GM06990 (cell line): ENCODE results near the gene GBGT1.

Source experiments
- DNase-seq: peaks from one replicate; pipeline ENCODE4 v3.0.0-alpha.2; 2011; ENCODE audit not compliant: insufficient read length; ENCODE audit errors: extremely low read depth
- H3K27me3 ChIP-seq: replicated peaks from 2 replicates; pipeline ENCODE4 v1.6.0; 2011; ENCODE audit warnings: low read length; ENCODE audit not compliant: control insufficient read depth, insufficient read depth
- H3K36me3 ChIP-seq: 2 replicates; pipeline ENCODE4 v1.5.1; 2011; ENCODE audit warnings: low read length; ENCODE audit not compliant: control insufficient read depth, insufficient read depth
- H3K4me3 ChIP-seq: replicated peaks from 2 replicates; pipeline ENCODE4 v1.5.1; 2011; ENCODE audit warnings: low read depth, mild to moderate bottlenecking, control low read depth, low read length
- TF ChIP-seq, protein P1 (sequence below): IDR thresholded peaks from 2 replicates; pipeline ENCODE4 v1.5.1; 2011; ENCODE audit warnings: low read length, control low read depth, mild to moderate bottlenecking, inconsistent platforms; ENCODE audit not compliant: insufficient read depth, poor library complexity, severe bottlenecking

GBGT1 gene

DNA sequence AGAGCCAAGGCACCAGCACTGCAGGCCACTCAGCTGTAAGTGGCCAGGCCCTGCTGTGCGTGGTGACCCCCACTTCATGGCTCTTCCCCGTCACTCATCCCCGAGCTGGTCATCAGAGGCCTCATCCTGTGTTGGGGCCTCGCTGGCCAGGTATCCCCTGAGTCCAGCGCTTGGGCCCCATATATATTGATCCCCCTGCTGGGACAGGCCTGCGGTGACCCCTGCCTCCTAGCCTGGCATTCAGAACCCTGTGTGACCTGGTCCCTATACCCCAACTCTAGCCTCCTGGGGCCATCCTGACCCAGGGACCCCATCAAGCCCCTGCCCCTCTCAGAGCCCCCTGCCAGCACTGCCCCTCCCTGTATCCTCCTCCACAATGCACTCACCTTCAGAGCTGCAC is 12.7 kb downstream of the GBGT1 start:
- Histone ChIP-seq H3K4me3 (no peak overlapping the region), H3K27me3 (no peaks in the 10 kb centered on the region), H3K36me3 (no peaks in the 10 kb centered on the region)
- TF ChIP-seq, protein P1, sequence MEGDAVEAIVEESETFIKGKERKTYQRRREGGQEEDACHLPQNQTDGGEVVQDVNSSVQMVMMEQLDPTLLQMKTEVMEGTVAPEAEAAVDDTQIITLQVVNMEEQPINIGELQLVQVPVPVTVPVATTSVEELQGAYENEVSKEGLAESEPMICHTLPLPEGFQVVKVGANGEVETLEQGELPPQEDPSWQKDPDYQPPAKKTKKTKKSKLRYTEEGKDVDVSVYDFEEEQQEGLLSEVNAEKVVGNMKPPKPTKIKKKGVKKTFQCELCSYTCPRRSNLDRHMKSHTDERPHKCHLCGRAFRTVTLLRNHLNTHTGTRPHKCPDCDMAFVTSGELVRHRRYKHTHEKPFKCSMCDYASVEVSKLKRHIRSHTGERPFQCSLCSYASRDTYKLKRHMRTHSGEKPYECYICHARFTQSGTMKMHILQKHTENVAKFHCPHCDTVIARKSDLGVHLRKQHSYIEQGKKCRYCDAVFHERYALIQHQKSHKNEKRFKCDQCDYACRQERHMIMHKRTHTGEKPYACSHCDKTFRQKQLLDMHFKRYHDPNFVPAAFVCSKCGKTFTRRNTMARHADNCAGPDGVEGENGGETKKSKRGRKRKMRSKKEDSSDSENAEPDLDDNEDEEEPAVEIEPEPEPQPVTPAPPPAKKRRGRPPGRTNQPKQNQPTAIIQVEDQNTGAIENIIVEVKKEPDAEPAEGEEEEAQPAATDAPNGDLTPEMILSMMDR: no peak
- DNase-seq: no peak

DNA sequence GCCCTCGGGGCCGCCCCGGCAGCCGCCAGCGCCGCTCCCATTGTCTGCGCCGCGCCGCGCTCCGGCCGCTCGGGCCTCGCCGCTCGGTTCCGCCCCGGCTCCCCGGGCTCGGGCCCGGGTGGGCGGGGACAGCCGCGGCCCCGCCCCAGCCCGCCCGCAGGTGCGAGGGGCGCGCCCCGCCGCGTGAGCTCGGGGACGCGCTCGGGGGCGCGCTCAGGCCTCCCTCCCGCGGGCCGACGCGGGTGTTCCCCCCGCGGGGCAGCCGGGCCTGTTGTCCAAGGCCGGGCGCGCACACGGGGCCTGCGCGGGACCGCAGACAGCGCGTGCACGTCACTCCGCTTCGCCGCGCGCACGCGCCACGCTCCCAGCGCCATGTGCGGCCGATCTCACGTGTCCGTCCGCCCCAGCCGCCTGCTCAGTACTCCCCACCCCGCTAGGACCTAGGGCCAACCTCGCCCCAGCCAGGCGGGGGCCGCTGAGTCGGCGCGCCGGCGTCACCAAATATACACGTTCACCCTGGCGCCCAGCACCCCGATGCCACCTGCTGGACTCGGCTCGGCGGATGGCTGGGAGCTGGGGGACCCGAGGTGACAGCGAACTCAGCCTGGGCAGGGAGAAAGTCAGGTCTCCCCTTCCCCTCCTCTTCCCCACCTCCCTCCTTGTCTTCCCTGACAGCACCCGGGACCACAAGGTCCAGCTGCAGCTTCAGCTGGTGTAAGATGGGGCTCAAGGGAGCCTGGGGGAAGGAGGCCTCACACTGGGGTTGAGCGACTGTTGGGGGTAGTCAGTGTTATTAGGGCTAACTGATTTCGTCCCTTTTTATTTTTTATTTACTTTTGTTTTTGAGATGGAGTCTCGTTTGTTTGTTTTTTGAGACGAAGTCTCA is 14.3 kb downstream of the GBGT1 start:
- Histone ChIP-seq H3K36me3 (peaks cover 1% of the 10 kb centered on the region), H3K4me3 (peak overlapping the region; percentile 82), H3K27me3 (no peaks in the 10 kb centered on the region)
- peak; percentile 99 for DNase-seq
- TF ChIP-seq, protein P1: peak; percentile 43

DNA sequence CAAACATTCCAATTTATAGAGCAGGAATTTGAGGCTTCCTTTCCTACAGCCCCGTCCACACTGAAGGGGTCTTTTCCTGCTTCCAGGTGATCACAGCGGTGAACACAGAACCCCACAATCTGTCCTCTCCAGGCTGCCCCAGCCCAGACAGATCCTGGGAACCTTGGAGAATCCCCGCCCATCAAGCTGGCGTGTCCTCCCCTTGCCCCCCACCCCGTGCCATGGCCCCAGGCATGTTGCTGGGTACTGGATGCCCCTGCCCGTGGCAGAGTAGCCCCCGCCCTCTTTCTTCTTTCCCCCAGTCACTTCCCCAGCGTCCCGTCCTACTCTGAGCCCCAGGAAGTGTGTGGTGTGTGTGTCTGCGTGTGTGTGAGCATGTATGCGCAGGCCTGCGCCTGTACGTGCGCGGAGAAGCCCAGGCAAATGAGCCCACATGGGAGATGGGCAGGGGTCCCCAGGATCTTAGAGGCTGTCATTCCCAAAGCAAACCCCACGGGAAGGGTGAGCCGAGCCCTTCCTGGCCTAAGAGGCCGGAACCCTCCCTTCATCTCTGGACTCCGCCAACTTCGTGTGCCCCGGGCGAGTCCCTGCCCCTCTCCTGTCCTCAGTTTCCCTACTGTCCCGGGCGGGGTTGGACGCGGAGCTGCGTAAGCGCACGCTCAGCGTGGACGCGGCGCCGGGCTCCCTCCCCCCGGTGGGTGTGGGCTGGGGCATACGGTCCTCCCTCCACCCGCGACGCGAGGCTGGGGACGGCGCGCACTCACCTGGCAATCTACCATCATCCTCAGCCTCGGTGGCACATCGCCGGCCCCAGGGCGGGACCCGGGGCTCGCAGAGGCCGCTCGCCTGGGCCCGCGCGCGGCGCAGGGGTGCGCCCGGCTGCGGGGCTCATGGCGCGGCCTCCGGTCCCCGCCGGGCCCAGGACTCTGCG is 15.2 kb downstream of the GBGT1 start:
- peak overlapping the region; percentile 82 for H3K4me3 ChIP-seq
- H3K36me3 ChIP-seq: peaks cover 1% of the 10 kb centered on the region
- TF ChIP-seq, protein P1: no peak
- DNase-seq: peak; percentile 70
- H3K27me3 ChIP-seq: no peaks in the 10 kb centered on the region

DNA sequence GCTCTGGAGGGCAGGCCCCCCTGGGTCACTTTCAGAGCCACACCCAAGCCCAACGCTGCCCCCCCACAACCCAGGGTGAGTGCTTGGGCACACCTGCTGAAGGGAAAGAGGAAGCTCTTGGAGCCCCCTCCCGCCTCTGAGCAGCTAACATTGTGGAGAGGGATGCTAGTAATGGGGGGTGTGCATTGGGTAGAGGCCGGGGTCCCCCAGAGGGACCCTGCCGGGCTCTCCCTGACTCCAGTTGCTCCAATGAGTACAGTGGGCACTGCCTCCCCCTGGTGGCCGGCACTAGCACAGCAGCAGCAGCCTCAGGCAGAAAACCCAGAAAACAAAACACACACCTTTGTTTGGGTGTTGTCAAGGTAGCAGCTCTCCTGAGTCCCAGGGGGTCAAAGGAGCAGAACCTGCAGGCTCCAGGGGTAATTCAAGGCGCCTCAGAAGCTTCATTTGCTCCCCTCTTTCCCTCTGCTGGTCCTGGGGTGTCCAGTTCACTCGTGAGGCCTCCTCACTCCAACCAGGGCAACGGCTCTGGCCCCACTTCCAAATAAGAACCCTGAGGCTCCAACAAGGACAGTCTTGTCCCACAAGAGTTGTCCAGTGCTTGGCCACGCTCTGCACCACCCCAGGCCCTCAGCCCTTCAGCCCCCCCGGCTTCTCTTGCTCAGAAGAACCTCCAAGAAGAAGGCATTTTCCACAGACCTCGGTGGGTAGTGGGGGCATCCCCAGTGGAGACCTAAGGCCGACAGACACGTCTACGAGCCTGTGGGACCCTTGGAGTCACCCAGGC is 16.1 kb downstream of the GBGT1 start:
- TF ChIP-seq, protein P1: peak; percentile 98
- peak overlapping the region; percentile 82 for H3K4me3 ChIP-seq
- H3K36me3 ChIP-seq: peaks cover 1% of the 10 kb centered on the region
- peak; percentile 69 for DNase-seq
- H3K27me3 ChIP-seq: no peaks in the 10 kb centered on the region

DNA sequence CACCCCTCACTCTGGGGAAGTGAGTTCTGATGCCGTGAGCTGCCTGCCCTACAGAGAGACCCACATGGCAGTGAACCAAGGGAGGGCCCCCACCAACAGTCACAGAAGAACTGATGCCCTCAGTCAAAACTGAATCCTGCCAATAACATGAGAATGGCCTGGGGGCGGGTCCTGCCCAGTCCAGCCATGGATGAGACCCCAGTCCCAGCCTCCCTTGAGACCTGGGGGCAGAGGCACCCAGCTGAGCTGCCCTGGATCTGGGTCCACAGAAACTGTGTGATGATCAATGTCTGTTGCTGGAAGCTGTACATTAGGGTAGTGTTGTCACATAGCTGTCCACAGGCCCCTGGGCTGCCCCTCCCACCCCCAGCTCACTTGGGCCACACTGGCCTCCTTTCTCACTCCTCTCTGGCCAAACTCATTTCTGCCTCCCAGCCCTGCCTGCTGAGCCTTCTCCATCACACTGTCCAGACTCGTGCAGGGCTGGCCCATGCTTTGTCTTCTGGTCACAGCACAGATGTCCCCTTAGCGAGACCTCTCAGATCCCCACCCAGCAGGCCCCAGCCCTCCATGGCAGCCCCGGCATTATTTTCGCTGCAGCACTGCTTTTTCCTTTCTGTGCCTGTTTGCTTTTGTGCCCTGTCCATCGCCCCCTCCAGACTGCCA is 16.8 kb downstream of the GBGT1 start:
- Histone ChIP-seq H3K27me3 (no peaks in the 10 kb centered on the region), H3K4me3 (no peak overlapping the region), H3K36me3 (peaks cover 1% of the 10 kb centered on the region)
- TF ChIP-seq, protein P1: no peak
- DNase-seq: no peak
